Heart left ventricle (tissue), 16 donors: ENCODE measurements around the gene TM9SF3. TPM values are rescaled to one million over a fixed set of nuclear protein-coding genes. Genes with fewer than 3 reads are reported as not detected.

Source experiments
- ATAC-seq, 4 donors: fragments of 200-7000 bp; cut with Tn5 transposase; one replicate each; pipeline ENCODE4 v1.9.1; 2020 to 2022; ENCODE audit warnings: moderate library complexity in 4 of 4, mild to moderate bottlenecking in 3 of 4, moderate number of reproducible peaks in 1 of 4
- DNase-seq, 5 donors: peaks; one replicate each; pipeline ENCODE4 v3.0.0-alpha.2; 2020
- H3K27ac ChIP-seq, 12 donors: fragments of 200-600 bp; sonication (generic) in 4 of 12; one replicate each; pipeline versions ENCODE4 v1.5.0 to v1.8.0; 2016 to 2022; ENCODE audit warnings: mild to moderate bottlenecking in 2 of 12
- H3K27me3 ChIP-seq, 9 donors: fragments of 200-600 bp; sonication (generic) in 2 of 9; one replicate each; pipeline versions ENCODE4 v1.5.1 to v1.8.0; 2016 to 2022; ENCODE audit warnings: mild to moderate bottlenecking in 3 of 9
- H3K36me3 ChIP-seq, 9 donors: fragments of 200-600 bp; sonication (generic) in 2 of 9; one replicate each; pipeline versions ENCODE4 v1.5.0 to v1.8.0; 2018 to 2022; ENCODE audit warnings: mild to moderate bottlenecking in 2 of 9
- H3K4me1 ChIP-seq, 12 donors: fragments of 200-600 bp; sonication (generic) in 4 of 12; one replicate each; pipeline versions ENCODE4 v1.5.0 to v1.8.0; 2016 to 2022; ENCODE audit warnings: mild to moderate bottlenecking in 3 of 12
- H3K4me3 ChIP-seq, 12 donors: fragments of 200-600 bp; sonication (generic) in 4 of 12; one replicate each; pipeline versions ENCODE4 v1.5.0 to v1.8.0; 2017 to 2022; ENCODE audit warnings: mild to moderate bottlenecking in 9 of 12, moderate library complexity in 4 of 12
- H3K9me3 ChIP-seq, 12 donors: fragments of 200-600 bp; sonication (generic) in 4 of 12; one replicate each; pipeline versions ENCODE4 v1.5.0 to v1.8.0; 2016 to 2022; ENCODE audit warnings: mild to moderate bottlenecking in 1 of 12
- CTCF ChIP-seq, 12 donors: fragments of 200-600 bp; sonication (generic) in 4 of 12; IDR thresholded peaks; one replicate each; pipeline versions ENCODE4 v1.5.0 to v1.8.0; 2018 to 2022; ENCODE audit warnings: antibody characterized with exemption in 12 of 12, mild to moderate bottlenecking in 5 of 12
- POLR2A ChIP-seq, 2 donors: fragments of 450-650 bp; IDR thresholded peaks; one replicate each; pipeline ENCODE4 v1.6.1; 2017; ENCODE audit warnings: antibody characterized with exemption in 2 of 2, mild to moderate bottlenecking in 2 of 2, moderate library complexity in 2 of 2
- WGBS, 4 donors: extraction: QIAGEN DNeasy Blood & Tissue Kit in 2 of 4; methylation state at CpG; one replicate each; pipeline versions ENCODE4 v1.1.5 to v1.1.7; 2013 to 2018; 5-methylcytosine and 5-hydroxymethylcytosine counted together
- intact Hi-C, 10 donors: fragments of 100-400 bp; cut with DNase I; formaldehyde crosslinking; loops; one replicate each; pipeline versions ENCODE4 v1.11.1 to v1.14.2; 2022
- polyA plus RNA-seq, 2 donors: library from polyadenylated mRNA; stranded (reverse); fragments of 200-250 nt; gene quantifications; one replicate each; pipeline ENCODE4 v1.2.3, GENCODE V29; 2013
- total RNA-seq, 9 donors: library from RNA; depleted of rRNA in 2 of 9; stranded (reverse); fragments of >200 nt in 2 of 9; fragmentation: NEBNext Ultra II Directional in 3 of 9; extraction: Animal tissue kit (Norgen Biotek cat#: 25700) in 3 of 9; gene quantifications; one replicate each; pipeline versions ENCODE4 v1.1.0 to v1.2.4, GENCODE V29; 2016 to 2023
- donor health status: ischemic (EF 13 %, LVEDD 7.1; RV severe dilation, severe dysfunction).
- donor health status: healthy with polysubstance abuse.
- donor health status: DM: no; HTN: yes; CAD: no.
- donor health status: DM: no; HTN: no; CAD: no.
- donor health status: ischemic (EF 25% LVEDD 6.9; RV normal size, moderate dysfunction).
- donor health status: ischemic (EF 25% LVEDD 5.7; RV mildly dilated, moderate dysfunction).
- donor health status: healthy.
- donor health status: DM: yes; HTN: yes; CAD: no.
- donor health status: ischemic (EF 35%, LVEDD 5.7; RV mildly dilated, moderate dysfunction).
- donor health status: nonischemic (EF 11% LVEDD 7.7; RV severe dilation, severe dysfunction).
- donor health status: DM: yes; HTN: yes; CAD: no.
- donor health status: PGD.
- donor health status: ischemic (EF 29% LVEDD 5.4; RV normal size, mild dysfunction).
- donor health status: nonischemic (EF 23%, LVEDD 6.1; RV moderate dilation, normal function).

The TM9SF3 gene
- total and polyA plus RNA-seq, 11 donors: 14.9 to 75.6 (median 61.1) TPM

- Histone ChIP-seq H3K9me3 (no peaks in the 10 kb centered on the region), H3K27me3 (peaks cover 0 to 33% (median 0%) of the 10 kb centered on the region in 9 donors), H3K4me3 (peak overlapping the region; percentile 41 to 71 (median 64)), H3K4me1 (peaks cover 4 to 35% (median 16%) of the 10 kb centered on the region in 12 donors), H3K36me3 (peaks cover 0 to 4% (median 0%) of the 10 kb centered on the region in 9 donors), H3K27ac (peak overlapping the region in 11 of 12 donors; percentile 27 to 79 (median 68))
- DNase-seq (peak in 1 of 5 donors; percentile 15), ATAC-seq (no peak)
- no peak for TF ChIP-seq POLR2A (IDR thresholded peaks at IDR 0.05)
- no peak for TF ChIP-seq CTCF (IDR thresholded peaks at IDR 0.05)
- intact Hi-C loops: loop anchor here (2.0 to 5.0 kb wide), 5 partner anchors 116 to 138 kb away; no protein-coding TSS in a partner anchor
- WGBS, 4 donors: 0 to 2% (median 0%) methylated on average over 7 to 31 of the region's 31 CpGs
Measured at GRCh38 chr10:96513305-96513697, 73.5 kb downstream of the TM9SF3 start.

- peaks cover 0 to 33% (median 0%) of the 10 kb centered on the region in 9 donors for H3K27me3 ChIP-seq
- 1% methylated on average over 25 to 65 of the region's 65 CpGs for WGBS, 4 donors
- DNase-seq (peak in 4 of 5 donors; percentile 22 to 55 (median 34)), ATAC-seq (peak; percentile 6 to 29 (median 24))
- intact Hi-C loops: loop anchor here (1.0 to 5.0 kb wide), 6 partner anchors 115 to 138 kb away; no protein-coding TSS in a partner anchor
- TF ChIP-seq POLR2A (IDR thresholded peaks at IDR 0.05): no peak
- TF ChIP-seq CTCF (IDR thresholded peaks at IDR 0.05): no peak
- H3K27ac ChIP-seq: peak overlapping the region in 9 of 12 donors; percentile 41 to 79 (median 68)
- H3K36me3 ChIP-seq: no peaks in the 10 kb centered on the region
- H3K9me3 ChIP-seq: no peaks in the 10 kb centered on the region
- peak overlapping the region; percentile 41 to 71 (median 64) for H3K4me3 ChIP-seq
- H3K4me1 ChIP-seq: peaks cover 4 to 35% (median 16%) of the 10 kb centered on the region in 12 donors
Measured at GRCh38 chr10:96512524-96513304, 74.1 kb downstream of the TM9SF3 start.

GRCh38 chr10:96511044-96511945, 75.5 kb downstream of the TM9SF3 start:
- peaks cover 0 to 33% (median 0%) of the 10 kb centered on the region in 9 donors for H3K27me3 ChIP-seq
- no peaks in the 10 kb centered on the region for H3K9me3 ChIP-seq
- ATAC-seq: no peak
- H3K4me3 ChIP-seq: peak overlapping the region in 6 of 12 donors; percentile 28 to 71 (median 69)
- TF ChIP-seq CTCF (IDR thresholded peaks at IDR 0.05) (peak in 11 of 12 donors; percentile 13 to 60 (median 39)), POLR2A (IDR thresholded peaks at IDR 0.05) (no peak)
- H3K36me3 ChIP-seq: no peaks in the 10 kb centered on the region
- 47 to 64% (median 62%) methylated on average over 5 to 7 of the region's 7 CpGs for WGBS, 4 donors
- DNase-seq: peak in 1 of 5 donors; percentile 18
- H3K4me1 ChIP-seq: peaks cover 4 to 35% (median 16%) of the 10 kb centered on the region in 12 donors
- intact Hi-C loops: loop anchor here in 9 of 10 donors (5.0 kb wide), 3 partner anchors 114 to 134 kb away; no protein-coding TSS in a partner anchor
- H3K27ac ChIP-seq: peak overlapping the region in 2 of 12 donors; percentile 63 to 68
